Measurements from ENCODE around the gene PPIL4.
A peak's percentile ranks its signal among the peaks of the same experiment; 100 is the strongest.

The PPIL4 gene

GRCh38 chr6:149458806-149459205 lies 87.0 kb downstream of the PPIL4 start:
- H3K4me3 ChIP-seq (ENCODE audit: control insufficient read depth, low read depth, low read length): no peak overlapping the region
- TF ChIP-seq CTCF (conservative IDR thresholded peaks at IDR 0.05; ENCODE audit: control insufficient read depth, insufficient read depth, low read depth, low read length): no peak
- DNase-seq (ENCODE audit: low read depth): no peak

GRCh38 chr6:149458196-149458595 lies 87.6 kb downstream of the PPIL4 start:
- H3K4me3 ChIP-seq (ENCODE audit: control insufficient read depth, low read depth, low read length): no peak overlapping the region
- no peak for TF ChIP-seq CTCF (conservative IDR thresholded peaks at IDR 0.05; ENCODE audit: control insufficient read depth, insufficient read depth, low read depth, low read length)
- peak; percentile 27 for DNase-seq (ENCODE audit: low read depth)

DNA sequence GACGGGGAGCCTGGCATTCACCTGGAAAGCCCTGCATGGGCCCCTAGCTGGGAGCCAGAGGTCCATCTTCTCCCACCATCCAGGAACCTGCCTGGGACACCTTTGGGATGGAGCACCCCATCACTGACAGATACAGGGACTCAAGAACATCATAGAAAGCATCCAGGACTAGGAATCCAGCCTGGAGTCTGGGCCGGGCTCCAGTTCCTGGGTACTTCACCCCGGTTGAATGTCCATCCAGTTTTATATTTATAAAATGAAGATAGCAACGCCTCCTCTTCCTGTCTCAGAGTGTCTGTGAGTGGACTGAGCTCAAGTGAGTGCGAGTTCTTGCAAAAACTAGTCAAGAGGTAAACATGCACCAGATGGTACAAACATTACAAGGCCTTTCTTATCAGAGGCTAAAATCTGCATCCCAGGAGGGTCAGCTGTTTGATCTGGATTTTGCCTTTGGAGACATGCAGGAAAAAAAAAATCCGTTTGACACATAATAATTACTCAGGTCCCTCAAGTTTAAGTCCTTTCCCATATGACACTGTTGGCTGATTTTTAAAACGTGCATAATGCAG lies 88.4 kb downstream of the PPIL4 start:
- no peak for TF ChIP-seq CTCF (conservative IDR thresholded peaks at IDR 0.05; ENCODE audit: control insufficient read depth, insufficient read depth, low read depth, low read length)
- no peak overlapping the region for H3K4me3 ChIP-seq (ENCODE audit: control insufficient read depth, low read depth, low read length)
- DNase-seq (ENCODE audit: low read depth): no peak

- no peak overlapping the region for H3K4me3 ChIP-seq (ENCODE audit: control insufficient read depth, low read depth, low read length)
- TF ChIP-seq CTCF (conservative IDR thresholded peaks at IDR 0.05; ENCODE audit: control insufficient read depth, insufficient read depth, low read depth, low read length): no peak
- DNase-seq (ENCODE audit: low read depth): no peak
Measured at GRCh38 chr6:149456311-149457021, 89.4 kb downstream of the PPIL4 start.

GRCh38 chr6:149455031-149455732 lies 90.7 kb downstream of the PPIL4 start:
- DNase-seq (ENCODE audit: low read depth): no peak
- H3K4me3 ChIP-seq (ENCODE audit: control insufficient read depth, low read depth, low read length): no peak overlapping the region
- TF ChIP-seq CTCF (conservative IDR thresholded peaks at IDR 0.05; ENCODE audit: control insufficient read depth, insufficient read depth, low read depth, low read length): no peak

Measured in fibroblast of mammary gland (primary cell).